Islet precursor cell (in vitro differentiated cells): ENCODE data around the gene MAP1B.
"Not testable (repeated sequence)": the region's sequence is repeated elsewhere in the genome, so short reads cannot be mapped to it uniquely, and the experiment has no call there.

ENCODE experiments used
- DNase-seq: peaks from one replicate; pipeline ENCODE4 v3.0.0-alpha.2; 2018

The MAP1B gene

DNA sequence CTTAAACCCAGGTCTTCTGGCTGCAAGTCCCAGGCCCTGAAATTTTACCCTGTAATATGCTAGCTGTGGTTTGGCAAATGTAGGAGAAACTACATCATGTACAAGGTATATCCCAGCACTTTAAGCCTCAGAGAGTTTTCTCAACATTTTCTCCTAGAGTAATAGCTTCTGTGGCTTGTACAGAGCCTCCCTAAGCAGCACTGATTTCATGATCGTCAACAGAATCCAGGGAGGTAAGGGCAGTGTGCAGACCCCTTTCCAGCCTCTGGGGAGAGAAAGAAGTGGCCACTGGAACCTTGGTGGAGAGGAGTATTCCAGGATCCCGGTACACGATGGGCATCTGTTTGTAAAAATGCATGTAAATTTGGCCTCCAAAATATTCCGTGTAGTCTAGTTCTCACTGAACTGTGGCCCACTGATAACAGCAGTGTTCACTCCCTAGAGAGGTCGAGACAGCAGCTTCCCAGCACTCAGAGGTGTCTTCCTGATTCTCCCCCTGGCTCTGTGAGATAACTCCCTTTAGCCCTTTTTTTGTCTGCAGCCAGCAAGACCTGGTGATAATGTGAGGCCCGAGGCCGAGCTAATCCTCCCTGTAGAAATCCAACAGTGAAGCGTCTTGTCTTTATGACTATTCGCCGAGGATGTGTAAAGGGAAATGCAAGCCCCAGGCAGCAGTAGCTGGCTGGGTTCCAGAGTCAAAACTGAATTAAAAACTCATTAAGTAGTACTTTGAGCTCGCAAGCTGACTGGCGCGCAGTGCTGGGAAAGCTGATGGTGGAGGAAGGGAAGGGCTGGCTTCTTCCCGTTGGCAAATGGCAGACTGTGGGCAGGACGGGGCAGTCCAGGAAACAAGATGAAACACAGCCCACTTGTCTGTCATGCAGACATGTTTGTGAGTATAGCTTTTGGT lies 59.0 kb downstream of the MAP1B start:
- DNase-seq, result no peak

DNA sequence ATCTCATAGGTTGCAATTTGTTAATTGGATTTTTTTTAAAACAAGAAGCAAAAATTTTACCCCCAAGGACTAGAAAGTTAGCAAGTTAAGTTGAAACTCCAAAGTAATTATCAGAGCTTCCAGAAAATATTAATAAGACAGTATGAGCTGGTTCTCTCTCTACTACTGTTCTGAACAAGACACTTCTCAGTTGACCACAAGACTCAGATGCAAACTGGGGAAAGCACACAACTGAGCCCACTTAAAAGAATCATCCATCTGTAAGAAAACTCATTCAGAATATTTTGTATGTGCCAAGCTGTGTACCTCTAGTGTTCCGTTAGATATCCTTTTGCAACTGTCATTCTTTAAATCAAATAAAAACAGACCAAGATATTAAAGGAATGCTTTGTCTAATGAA lies 60.0 kb downstream of the MAP1B start:
- DNase-seq, result no peak

DNA sequence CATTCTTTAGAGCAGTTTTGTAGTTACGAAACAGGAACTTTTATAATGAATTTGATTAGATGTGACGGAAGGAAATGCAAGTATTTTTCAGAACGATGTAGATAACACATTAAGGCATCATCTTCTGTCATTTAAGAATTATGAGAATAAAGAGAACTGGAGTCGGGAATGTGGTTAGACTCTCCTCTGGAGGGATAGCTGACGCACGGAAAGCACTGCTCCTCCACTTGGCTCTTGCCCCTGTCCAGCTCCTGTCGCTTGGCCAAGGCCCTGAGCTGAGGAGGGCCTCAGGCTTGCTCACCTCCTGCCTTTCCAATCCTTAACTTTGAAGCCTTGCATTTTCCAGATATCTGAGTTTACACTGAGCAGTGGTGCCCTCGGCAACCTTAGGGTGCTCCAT lies 60.5 kb downstream of the MAP1B start:
- no peak for DNase-seq

DNA sequence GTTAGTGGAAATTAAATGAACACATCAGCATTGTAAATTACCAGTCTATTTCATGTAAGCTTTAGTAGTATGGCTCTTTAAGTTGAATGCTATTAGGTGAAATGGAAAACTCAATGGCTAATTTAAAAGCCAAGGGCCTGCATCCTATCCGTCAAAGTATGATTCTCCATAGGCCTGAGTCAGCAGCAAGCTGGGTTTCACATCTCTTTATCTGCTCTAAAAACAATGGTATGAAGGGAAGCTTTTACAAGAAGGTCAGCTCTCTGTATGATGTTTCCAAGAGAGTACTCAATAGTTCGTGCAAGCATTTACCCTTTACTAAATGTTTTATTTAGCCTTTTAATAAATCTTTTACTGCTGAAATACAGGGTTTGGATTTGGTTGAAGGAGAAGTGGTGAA lies 62.8 kb downstream of the MAP1B start:
- DNase-seq, result no peak

DNA sequence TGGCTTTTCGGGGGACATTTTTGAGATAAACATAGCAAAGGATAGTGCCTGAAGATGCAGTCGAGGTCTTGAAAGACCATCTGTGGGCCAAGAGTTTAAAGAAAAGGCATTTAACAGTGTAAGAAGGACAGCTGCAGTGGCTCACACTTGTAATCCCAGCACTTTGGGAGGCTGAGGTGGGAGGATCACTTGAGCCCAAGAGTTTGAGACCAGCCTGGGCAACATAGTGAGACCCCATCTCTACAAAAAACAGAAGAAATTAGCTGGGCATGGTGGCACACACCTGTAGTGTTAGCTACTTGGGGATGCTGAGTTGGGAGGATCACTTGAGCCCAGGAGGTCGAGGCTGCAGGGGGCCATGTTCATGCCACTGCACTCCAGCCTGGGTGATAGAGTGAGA lies 63.9 kb downstream of the MAP1B start:
- DNase-seq, result not testable (repeated sequence)

DNA sequence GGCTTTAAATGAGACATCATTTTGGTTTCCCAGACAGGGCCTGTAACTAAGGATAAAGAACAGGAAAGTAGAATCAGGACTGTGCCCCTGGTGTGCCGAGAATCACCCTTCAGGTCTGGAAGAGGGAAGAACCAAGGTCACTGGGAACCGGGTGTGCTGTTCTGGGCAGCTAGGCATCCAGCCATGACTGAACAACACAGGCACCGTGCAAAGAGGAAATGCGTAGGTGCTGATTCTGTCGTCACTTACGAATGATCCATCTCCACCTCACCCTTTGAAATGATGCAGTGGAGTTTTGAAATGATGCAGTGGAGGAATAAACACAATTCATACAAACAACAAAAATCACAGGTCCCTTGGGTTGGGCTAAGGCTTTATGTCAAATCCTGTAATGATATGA lies 64.4 kb downstream of the MAP1B start:
- DNase-seq, result no peak

DNA sequence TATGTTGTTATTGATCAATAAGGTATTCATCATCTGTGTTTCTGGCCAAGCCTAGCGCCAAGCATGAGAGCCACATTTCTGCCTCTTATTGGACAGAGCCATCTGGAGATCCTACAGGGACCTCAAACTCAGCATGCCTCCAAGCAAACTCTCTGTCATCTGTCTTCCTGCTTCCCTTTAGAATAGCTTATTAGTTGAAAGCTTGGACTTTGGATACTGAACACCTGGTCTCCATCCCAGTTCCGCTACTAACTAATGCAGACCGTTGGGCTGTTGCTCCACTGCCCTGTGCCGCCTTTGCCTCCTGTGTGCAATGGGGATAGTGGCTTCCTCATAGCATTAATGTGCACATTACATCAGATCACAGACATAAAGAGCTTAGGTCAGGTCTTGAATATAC lies 65.5 kb downstream of the MAP1B start:
- no peak for DNase-seq

DNA sequence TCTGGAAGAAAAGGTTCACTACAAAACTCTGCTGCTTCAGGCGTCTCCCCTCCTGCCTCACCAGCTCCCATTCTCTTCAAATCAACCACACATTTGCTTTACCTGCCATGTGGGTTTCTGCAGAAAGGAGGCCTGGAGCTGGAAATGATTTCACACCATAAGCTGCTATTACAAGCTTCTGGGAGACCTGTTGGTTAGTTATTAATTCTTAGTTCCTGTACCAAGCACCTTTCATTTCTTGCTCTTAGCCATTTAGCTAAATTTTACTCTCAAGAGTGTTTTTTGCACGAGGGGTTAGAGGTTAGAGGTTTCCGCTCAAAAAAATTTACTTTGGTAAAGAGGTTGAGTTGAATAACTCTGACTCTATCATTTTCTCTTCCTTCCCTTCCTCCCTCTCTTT lies 70.3 kb downstream of the MAP1B start:
- DNase-seq, result no peak

DNA sequence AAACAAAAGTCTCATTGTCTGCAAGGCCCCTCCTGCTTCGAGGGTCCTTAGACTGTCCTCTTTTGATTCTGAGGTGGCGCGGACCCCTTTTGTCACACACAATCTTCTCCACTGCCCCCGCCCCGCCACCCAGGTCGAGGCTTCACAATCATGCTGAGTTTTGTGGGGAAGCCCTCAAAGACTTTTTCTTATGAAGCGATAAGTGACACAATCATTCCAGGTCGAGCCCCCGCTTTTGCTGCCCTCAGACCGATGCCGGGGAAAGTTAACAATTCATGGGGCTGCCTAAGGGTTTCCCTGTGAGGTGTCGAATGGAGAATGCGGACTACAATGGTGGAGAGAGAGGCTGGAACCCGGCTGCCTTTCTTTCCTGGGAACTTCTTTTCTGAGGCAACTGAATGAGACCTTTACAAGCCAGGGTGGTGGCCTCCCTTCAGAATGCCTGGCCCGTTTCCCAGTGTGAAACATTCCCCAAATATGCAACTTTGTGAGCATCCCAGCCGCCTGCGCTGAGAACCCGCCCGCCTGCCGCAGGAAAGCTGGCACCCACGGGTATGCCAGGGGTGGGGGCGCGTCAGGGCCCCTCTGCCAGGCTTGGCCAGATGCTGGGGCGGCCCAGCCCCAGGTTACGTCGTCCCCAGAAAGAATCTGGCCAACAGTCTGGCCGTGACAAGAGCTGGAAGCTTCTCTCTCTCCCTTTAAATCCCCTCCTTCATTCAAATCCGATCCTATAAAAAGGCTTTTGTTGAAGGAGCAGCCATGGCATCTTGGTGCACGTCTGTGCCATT lies 71.9 kb downstream of the MAP1B start:
- no peak for DNase-seq

DNA sequence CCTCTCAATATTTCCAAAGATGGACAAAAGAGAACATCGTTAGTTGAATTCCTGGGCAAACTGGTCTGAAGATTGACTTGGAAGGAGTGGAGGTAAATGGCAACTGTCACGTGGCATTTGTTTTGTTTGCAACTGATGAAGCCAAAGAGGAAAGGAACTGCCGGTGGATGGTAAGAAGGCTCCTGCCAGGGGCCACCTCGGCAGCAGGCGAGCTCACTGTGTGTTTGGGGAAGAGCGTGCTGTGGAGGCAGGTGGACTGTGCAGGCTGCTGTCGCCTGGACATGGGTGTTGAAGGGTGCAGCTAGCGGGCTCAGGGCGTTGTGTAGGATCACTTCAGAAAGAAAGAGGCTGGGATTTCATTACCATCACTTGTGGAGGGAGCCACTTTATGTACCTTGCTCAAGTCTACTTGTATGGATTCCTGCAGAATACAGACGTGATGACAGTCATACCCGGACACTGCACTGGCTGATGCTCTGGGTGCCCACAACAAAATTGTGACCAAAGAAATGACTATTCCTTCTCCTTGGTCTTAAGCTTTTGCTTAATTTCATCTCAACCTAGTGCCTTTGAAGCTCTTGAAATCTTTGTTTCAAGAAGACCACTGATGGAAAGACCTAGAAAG lies 72.7 kb downstream of the MAP1B start:
- no peak for DNase-seq

DNA sequence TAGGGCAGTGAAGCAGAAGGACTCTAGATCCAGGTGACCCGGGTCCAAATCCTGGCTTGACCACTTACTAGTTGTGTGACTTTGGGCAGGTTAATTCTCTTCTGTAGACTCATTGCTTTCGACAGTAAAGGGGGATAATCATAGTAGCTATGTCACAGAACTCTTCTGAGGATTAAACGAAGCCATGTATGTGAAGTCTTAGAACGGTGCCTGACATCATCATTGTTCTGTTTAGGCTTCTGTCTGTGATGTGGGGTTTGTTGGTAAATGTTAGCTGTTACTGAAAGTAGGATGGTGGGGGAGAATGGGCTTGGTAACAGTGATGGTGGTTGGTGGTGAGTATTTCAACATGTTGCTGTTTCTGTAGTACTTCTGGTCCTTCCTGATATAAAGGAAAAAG lies 73.7 kb downstream of the MAP1B start:
- DNase-seq, result no peak

DNA sequence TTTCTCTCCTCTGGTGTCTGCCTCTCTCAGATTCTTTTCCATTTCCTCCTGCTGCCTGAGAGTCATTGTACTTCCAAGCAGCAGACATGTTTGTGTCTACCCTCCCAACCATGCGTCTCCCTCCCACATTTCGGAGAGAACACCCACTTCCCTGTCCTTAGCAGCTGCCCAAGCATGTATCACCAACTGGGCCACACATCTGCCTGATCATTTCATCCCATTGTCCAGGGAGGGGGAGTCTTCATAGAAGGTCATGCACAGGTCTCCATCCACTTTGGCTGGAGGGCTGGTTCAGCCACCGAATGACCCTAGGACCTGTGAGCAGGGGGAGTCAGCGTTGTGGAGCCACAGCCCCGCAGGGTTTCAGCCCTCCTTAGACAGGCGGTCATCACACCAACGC lies 75.4 kb downstream of the MAP1B start:
- no peak for DNase-seq

DNA sequence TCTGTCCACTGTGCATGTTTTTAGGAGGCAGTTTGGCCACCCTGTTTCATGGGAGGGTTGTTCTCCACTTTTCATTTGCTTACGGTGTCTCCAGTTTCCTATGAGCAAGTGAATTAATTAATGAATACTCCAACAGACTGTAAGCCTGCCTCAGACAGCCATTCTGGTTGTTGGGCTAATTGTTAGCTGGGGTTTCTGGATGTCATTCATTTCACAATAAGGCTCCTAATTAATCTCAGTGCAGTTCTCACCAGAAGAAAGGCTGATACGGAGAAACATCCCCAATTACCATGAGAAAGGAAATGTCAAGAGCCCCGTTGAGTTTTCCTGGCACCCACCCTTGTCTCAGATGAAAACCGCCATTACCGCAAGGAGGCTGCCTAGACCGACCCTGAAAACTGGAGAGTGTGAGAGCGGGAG lies 75.8 kb downstream of the MAP1B start:
- no peak for DNase-seq

DNA sequence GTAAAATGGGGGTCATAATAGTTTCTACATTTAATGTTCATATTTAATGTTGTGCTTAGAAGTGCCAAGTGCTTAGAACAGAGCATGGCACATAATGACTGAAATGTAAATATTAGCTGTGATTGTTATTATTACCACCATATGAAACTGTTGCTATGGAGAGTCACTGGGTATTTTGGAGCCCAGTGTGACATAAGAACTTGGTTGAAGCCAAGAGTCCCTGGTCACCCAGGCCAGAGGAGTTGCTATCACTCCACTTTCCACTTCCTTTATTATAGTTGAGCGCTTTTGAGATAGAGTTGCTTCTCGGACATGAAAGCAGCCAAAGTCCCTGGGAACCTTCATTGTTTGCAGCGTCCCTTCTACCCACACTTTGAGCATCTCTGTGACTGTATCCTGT lies 77.1 kb downstream of the MAP1B start:
- no peak for DNase-seq

DNA sequence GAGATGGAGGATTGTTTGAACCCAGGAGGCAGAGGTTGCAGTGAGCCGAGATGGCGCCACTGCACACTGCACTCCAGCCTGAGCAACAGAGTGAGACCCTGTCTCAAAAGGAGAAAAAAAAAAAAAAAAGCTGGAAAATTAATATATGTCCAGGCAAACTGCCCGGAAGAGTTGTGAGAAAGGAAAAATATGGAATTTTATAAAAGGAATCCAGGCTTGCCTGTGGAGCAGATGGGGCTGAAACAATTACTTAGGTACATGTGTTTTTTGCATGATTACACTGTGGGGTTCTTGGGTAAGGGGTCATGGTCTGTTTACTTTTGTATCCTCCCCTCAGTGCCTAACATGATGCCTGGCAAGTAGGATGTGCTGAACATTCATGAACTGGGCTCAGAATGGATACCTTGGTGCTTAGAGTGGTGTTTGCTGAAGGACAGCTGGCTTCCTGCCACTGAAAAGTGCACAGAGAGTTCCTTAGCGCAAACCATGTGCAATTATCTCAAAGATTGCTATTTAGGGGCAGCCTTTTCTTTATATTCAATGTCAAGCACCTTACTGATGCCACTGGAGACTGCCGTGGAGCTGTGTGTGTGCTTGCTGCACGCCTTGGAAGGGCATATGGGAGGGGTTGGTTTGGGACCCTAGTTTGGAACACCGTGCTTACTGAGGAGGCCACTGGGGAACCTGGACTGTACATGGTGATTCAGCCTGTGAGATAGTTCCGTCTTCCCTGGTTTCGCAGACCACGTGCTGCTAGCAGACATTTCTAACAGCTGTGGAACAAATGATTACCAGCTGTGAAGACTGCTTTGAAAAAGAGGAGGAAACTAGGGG lies 78.4 kb downstream of the MAP1B start:
- DNase-seq, result no peak

DNA sequence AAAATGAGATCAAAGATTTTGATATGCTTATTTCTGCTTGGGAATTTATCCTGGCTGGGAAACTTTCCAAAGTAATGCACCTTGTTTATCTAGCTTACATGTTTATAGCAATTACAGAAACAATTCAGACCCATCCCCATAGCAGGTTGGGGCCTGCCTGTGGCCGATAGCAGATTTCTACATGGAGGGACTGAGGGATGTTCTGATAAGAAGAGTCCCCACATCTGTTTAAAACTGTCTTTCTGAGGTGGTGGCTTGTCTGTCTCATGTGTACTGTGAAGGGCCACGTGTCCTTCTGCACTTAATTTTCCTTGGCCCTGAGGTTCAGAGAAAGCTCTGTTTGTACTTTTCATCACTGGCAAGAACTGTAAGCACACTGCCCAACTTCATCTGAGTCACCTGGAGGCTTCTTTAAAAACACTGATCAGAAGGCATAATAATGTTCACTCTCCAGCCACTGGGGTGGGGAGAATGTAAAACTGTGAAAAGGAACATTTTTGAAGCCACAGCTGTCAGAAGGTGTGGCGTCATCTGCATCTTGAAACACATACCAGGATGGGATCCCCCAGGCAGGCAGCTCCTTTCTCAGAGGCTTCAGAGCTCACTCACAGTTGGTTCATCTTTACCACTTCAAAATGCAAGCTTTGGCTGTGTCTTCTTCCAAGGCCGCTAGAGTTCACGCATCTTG lies 80.3 kb downstream of the MAP1B start:
- no peak for DNase-seq

DNA sequence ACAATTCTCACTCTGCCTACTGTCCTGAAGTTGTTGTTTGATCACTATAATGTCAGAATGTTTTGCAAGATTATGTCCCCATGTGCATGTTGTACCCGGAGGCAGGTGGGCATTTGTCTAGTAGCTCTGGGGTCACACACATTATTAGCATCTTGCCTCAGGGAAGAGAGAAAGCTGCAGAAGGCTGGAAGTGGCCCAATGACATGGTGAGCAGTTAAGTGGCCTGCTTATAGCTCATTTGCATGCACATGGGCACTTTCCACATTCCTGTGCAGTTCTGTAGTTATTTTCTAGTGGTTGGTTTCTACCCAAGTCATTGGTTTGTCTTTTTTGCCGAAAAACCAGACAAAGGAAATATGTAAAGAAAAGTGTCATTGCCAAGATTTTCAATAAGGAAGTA lies 80.9 kb downstream of the MAP1B start:
- DNase-seq, result no peak

DNA sequence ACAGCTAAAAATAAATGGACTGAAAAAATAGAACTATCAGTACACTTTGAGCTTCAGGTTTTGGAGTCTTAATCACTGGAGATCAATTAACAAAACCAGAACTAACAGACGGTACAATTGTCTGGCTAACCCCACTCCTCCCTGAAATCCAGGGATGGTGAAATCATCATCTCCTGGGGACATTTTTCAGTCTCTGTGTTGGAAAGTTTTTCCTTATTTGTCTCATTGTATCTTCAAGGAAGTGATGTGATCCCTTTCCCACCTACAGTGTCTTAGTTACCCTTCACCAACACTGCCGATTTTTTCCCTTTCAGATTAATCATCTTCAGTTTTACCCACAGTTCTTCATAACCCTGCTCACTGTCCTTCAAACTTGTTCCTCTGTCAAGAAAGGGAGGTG lies 81.9 kb downstream of the MAP1B start:
- DNase-seq, result no peak

DNA sequence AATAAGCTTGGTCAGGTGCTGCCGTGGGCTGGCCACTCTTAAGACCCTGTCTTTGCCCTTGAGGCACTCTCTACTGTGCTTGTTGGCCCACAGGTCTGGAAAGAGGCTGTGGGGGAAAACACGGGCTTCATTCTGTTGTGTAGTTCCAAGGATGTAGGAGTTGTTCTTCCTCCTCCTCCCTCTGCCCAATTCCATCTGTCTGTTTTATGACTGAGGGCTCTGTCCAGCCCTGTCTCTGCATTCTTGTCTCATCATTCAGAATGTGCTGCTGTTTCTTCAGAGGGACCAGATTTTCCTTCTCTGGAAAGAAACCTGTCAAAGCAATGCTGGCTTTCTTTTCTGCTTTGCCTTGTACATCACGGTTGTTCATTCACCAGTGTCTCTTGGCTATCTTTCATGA lies 84.1 kb downstream of the MAP1B start:
- DNase-seq, result no peak

DNA sequence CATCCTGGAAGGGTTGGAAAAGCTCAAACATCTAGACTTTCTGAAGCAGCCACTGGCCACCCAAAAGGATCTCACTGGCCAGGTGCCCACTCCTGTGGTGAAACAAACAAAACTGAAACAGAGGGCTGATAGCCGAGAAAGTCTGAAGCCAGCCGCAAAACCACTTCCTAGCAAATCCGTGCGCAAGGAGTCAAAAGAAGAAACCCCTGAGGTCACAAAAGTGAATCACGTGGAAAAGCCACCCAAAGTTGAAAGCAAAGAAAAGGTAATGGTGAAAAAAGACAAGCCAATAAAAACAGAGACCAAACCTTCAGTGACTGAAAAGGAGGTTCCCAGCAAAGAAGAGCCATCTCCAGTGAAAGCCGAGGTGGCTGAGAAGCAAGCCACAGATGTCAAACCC lies 87.6 kb downstream of the MAP1B start:
- no peak for DNase-seq

DNA sequence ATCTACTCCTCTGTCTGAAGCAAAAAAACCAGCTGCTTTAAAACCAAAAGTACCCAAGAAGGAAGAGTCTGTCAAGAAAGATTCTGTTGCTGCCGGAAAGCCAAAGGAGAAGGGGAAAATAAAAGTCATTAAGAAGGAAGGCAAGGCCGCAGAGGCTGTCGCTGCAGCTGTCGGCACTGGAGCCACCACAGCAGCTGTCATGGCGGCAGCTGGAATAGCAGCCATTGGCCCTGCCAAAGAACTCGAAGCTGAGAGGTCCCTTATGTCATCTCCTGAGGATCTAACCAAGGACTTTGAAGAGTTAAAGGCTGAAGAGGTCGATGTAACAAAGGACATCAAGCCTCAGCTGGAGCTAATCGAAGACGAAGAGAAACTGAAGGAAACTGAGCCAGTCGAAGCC lies 88.3 kb downstream of the MAP1B start:
- DNase-seq, result no peak

DNA sequence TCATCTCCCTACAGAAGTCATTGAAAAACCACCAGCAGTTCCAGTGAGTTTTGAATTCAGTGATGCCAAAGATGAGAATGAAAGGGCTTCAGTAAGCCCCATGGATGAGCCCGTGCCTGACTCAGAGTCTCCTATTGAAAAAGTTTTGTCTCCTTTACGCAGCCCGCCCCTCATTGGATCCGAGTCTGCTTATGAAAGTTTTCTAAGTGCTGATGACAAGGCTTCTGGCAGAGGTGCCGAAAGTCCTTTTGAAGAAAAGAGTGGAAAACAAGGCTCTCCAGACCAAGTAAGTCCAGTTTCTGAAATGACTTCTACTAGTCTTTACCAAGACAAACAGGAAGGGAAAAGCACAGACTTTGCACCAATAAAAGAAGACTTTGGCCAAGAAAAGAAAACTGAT lies 90.1 kb downstream of the MAP1B start:
- no peak for DNase-seq
